Activated CD4-positive, alpha-beta T cell treated with anti-CD3 and anti-CD28 coated beads, Interleukin-2, amount 10 ng/mL, durations not matched to agents 7 days and 5 days (primary cell): ENCODE data around the gene GLE1. TPM values are rescaled to one million over a fixed set of nuclear protein-coding genes. Genes with fewer than 3 reads are reported as not detected.

Experiments used
- CTCF ChIA-PET: fragments of 350-600 bp; sonication (Branson Sonifier 250); formaldehyde crosslinking; loops from one replicate; lab custom pipeline; 2021; ENCODE audit warnings: antibody characterized with exemption; lab: Charles Lee
- POLR2A ChIA-PET: fragments of 350-600 bp; sonication (Branson Sonifier 250); formaldehyde crosslinking; loops from one replicate; lab custom pipeline; 2021; ENCODE audit warnings: antibody characterized with exemption; lab: Charles Lee
- DNase-seq: peaks from one replicate; pipeline ENCODE4 v3.0.0-alpha.2; 2020
- H3K27ac Mint-ChIP-seq: one replicate; pipeline ENCODE4 v1.8.0; 2021; ENCODE audit warnings: mild to moderate bottlenecking, moderate library complexity, mixed read lengths
- H3K27me3 Mint-ChIP-seq: one replicate; pipeline ENCODE4 v1.8.0; 2021; ENCODE audit warnings: mixed read lengths
- H3K36me3 Mint-ChIP-seq: one replicate; pipeline ENCODE4 v1.8.0; 2021; ENCODE audit warnings: low read depth, mixed read lengths
- H3K4me1 Mint-ChIP-seq: one replicate; pipeline ENCODE4 v1.8.0; 2021; ENCODE audit warnings: mixed read lengths
- H3K4me3 Mint-ChIP-seq: one replicate; pipeline ENCODE4 v1.8.0; 2021; ENCODE audit warnings: mild to moderate bottlenecking, moderate library complexity, mixed read lengths
- H3K9me3 Mint-ChIP-seq: one replicate; pipeline ENCODE4 v1.8.0; 2021; ENCODE audit warnings: mixed read lengths
- total RNA-seq, 2 experiments: library from RNA; stranded (reverse); gene quantifications; one replicate each; pipeline ENCODE4 v1.2.3, GENCODE V29; 2021

GLE1 gene
- total RNA-seq, 2 experiments from 2014 or later: 47.3 to 49.6 TPM

- H3K27me3 Mint-ChIP-seq: no peaks in the 10 kb centered on the region
Measured at GRCh38 chr9:128482186-128482585, 22.3 kb upstream of the GLE1 start.

GRCh38 chr9:128484686-128485413 is 19.7 kb upstream of the GLE1 start:
- Mint-ChIP-seq H3K9me3 (no peaks in the 10 kb centered on the region), H3K4me1 (no peaks in the 10 kb centered on the region), H3K4me3 (no peak overlapping the region), H3K36me3 (peaks cover 59% of the 10 kb centered on the region), H3K27ac (peak overlapping the region; percentile 61), H3K27me3 (no peaks in the 10 kb centered on the region)
- DNase-seq: no peak
- POLR2A ChIA-PET: no interaction called here
- CTCF ChIA-PET: no interaction called here

More at GRCh38 chr9:128482186-128482585, 22.3 kb upstream of the GLE1 start:
- H3K27ac Mint-ChIP-seq: no peak overlapping the region
- H3K4me1 Mint-ChIP-seq: no peaks in the 10 kb centered on the region
- ChIA-PET POLR2A (no interaction called here), CTCF (interaction anchor here (0.6 to 1.1 kb wide), 4 partner anchors 9 to 271 kb away, joined by 3 to 4 read pairs (median 4); no protein-coding TSS in a partner anchor)
- H3K4me3 Mint-ChIP-seq: no peak overlapping the region
- peaks cover 49% of the 10 kb centered on the region for H3K36me3 Mint-ChIP-seq
- DNase-seq: no peak
- H3K9me3 Mint-ChIP-seq: no peaks in the 10 kb centered on the region

- Mint-ChIP-seq H3K27ac (no peak overlapping the region), H3K27me3 (no peaks in the 10 kb centered on the region)
Measured at GRCh38 chr9:128485414-128485855, 19.1 kb upstream of the GLE1 start.

DNA sequence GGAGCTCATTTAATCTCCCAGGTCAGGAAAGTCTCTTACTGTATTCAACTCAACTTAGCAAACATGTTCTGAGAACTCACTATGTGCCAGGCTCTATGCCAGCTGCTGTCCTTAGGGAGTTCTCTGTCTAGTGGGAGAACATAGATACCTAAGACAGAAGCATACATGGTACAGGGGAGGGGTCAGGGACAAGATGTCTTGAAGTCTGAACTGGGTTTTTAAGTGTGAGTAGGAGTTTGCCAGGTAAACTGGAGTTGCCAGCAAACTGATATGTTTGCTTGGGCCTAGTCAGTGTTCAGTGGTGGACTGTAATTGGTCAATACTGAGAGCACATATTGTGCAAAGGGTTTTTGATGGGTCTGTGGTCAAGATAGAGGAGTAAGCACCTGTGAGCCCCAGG is 18.3 kb upstream of the GLE1 start:
- no peak for DNase-seq
- no peaks in the 10 kb centered on the region for H3K27me3 Mint-ChIP-seq
- no peaks in the 10 kb centered on the region for H3K9me3 Mint-ChIP-seq
- no peak overlapping the region for H3K27ac Mint-ChIP-seq
- ChIA-PET CTCF (interaction anchor here (0.6 to 2.1 kb wide), 2 partner anchors 12 to 169 kb away, joined by 3 to 6 read pairs; no protein-coding TSS in a partner anchor), POLR2A (no interaction called here)
- peaks cover 66% of the 10 kb centered on the region for H3K36me3 Mint-ChIP-seq
- H3K4me3 Mint-ChIP-seq: no peak overlapping the region
- no peaks in the 10 kb centered on the region for H3K4me1 Mint-ChIP-seq

More at GRCh38 chr9:128485414-128485855, 19.1 kb upstream of the GLE1 start:
- Mint-ChIP-seq H3K36me3 (peaks cover 63% of the 10 kb centered on the region), H3K4me3 (no peak overlapping the region), H3K4me1 (no peaks in the 10 kb centered on the region), H3K9me3 (no peaks in the 10 kb centered on the region)
- DNase-seq: no peak
- CTCF ChIA-PET: interaction anchor here (2.1 kb wide), 1 partner anchor 12 kb away, joined by 6 read pairs; no protein-coding TSS in a partner anchor
- POLR2A ChIA-PET: no interaction called here

DNA sequence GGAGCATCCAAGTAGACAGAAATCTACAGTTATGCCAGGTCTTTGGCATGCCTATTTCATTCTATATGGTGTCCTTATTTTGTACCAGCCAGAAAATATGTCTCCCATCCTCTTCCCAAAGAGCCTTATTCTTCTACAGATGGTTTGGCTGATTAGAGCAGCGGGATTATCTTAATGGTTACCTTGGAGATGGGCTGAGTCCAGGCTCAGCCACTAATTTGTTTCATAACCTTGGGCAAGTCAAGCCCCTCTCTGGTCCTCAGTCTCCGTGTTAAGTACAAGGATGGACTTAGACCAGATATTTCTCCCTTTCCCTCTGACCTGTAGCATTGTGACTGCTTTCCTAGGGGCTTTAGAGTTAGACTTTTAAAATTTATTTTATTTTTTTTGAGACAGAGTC is 11.1 kb upstream of the GLE1 start:
- CTCF ChIA-PET: interaction anchor here (1.0 kb wide), 1 partner anchor 12 kb away, joined by 3 read pairs; no protein-coding TSS in a partner anchor
- Mint-ChIP-seq H3K9me3 (no peaks in the 10 kb centered on the region), H3K27ac (no peak overlapping the region), H3K27me3 (no peaks in the 10 kb centered on the region), H3K4me1 (peaks cover 10% of the 10 kb centered on the region), H3K36me3 (peaks cover 51% of the 10 kb centered on the region), H3K4me3 (no peak overlapping the region)
- POLR2A ChIA-PET: no interaction called here
- no peak for DNase-seq

DNA sequence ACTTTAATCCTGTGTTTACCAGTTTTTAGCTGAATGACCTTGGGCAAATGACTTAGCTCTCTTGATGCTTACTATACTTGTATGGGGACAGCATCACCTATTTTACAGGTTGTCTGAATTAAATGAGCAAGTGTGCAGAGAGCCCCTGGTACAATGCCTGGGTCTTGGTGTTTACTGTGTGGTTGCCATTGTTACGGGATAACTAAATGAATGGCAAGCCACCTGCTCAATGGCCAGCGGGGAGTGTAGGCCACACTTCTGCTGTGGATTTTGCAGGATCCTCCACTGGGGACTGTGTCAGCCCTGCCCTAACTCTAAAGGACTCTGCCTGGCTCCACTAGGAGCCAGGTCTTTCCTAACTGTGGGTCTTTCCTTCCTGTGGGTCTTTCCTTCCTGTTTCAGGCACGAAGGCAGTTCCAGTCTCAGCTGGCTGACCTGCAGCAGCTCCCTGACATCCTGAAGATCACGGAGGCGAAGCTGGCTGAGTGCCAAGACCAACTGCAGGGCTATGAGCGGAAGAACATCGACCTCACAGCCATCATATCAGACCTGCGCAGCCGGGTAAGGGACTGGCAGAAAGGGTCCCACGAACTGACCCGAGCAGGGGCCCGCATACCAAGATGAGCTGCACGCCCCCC is 10.3 kb upstream of the GLE1 start:
- ChIA-PET POLR2A (no interaction called here), CTCF (interaction anchor here (0.8 to 1.0 kb wide), 2 partner anchors 11 to 16 kb away, joined by 3 read pairs; no protein-coding TSS in a partner anchor)
- no peak overlapping the region for H3K4me3 Mint-ChIP-seq
- no peaks in the 10 kb centered on the region for H3K27me3 Mint-ChIP-seq
- peak overlapping the region; percentile 6 for H3K27ac Mint-ChIP-seq
- peak; percentile 25 for DNase-seq
- H3K9me3 Mint-ChIP-seq: no peaks in the 10 kb centered on the region
- peaks cover 44% of the 10 kb centered on the region for H3K36me3 Mint-ChIP-seq
- H3K4me1 Mint-ChIP-seq: peaks cover 10% of the 10 kb centered on the region

- Mint-ChIP-seq H3K27me3 (no peaks in the 10 kb centered on the region), H3K4me1 (peaks cover 10% of the 10 kb centered on the region), H3K36me3 (peaks cover 43% of the 10 kb centered on the region), H3K9me3 (no peaks in the 10 kb centered on the region), H3K27ac (peak overlapping the region; percentile 6), H3K4me3 (no peak overlapping the region)
- no peak for DNase-seq
- ChIA-PET CTCF (interaction anchor here (0.8 kb wide), 1 partner anchor 17 kb away, joined by 3 read pairs; no protein-coding TSS in a partner anchor), POLR2A (no interaction called here)
Measured at GRCh38 chr9:128494746-128495129, 9.8 kb upstream of the GLE1 start.

DNA sequence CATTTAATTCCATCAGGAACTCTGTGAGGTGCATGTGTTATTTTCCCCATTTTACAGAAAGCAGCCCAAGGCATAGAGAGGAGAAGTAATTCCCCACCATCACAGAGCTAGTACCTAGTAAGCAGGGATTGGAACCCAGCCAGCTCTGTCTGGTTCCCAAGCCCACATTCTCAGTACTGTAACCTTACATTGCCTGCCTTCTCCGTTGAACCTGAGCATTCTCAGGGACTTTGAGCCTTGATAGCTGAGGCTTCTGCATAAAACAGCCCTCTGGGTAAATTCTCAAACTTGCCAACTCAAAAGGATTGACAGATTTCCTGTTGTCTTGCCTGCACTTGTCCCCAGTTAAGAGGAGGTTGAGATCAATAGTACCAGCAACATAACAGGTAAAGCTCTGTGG is 9.2 kb upstream of the GLE1 start:
- H3K27me3 Mint-ChIP-seq: no peaks in the 10 kb centered on the region
- no peak for DNase-seq
- H3K4me1 Mint-ChIP-seq: peaks cover 10% of the 10 kb centered on the region
- peak overlapping the region; percentile 11 for H3K27ac Mint-ChIP-seq
- peaks cover 42% of the 10 kb centered on the region for H3K36me3 Mint-ChIP-seq
- H3K9me3 Mint-ChIP-seq: no peaks in the 10 kb centered on the region
- no peak overlapping the region for H3K4me3 Mint-ChIP-seq
- POLR2A ChIA-PET: no interaction called here
- CTCF ChIA-PET: interaction anchor here (1.2 kb wide), 2 partner anchors 17 to 27 kb away, joined by 3 read pairs; no protein-coding TSS in a partner anchor

DNA sequence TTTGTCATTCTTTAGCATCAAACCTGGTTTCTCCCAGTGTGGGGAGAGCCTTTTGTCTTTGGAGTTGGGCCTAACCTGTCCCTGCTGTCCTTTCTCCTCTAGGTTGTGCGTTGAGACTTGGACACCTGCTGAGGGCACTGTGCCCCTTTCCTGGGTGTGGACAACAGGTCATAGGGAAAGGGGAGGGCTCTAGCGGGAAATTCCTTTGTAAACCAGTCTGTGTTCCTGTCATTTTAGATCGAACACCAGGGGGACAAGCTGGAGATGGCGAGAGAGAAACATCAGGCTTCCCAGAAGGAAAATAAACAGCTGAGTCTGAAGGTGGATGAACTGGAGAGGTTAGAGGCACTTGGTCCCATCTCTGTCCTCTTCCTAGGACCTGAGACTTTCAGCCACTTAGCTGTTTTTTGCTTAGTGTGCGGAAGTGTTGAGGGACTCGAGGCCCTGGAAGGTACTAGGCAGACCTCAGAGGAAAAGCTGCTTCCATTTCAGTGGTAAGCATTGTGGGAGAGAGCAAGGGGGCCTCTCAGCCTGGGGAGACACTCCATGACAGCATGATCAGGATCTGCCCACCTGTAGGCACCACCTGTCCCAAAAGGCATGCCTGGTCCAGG is 8.6 kb upstream of the GLE1 start:
- H3K27ac Mint-ChIP-seq: peak overlapping the region; percentile 11
- peaks cover 45% of the 10 kb centered on the region for H3K36me3 Mint-ChIP-seq
- peaks cover 10% of the 10 kb centered on the region for H3K4me1 Mint-ChIP-seq
- no peaks in the 10 kb centered on the region for H3K9me3 Mint-ChIP-seq
- no peak overlapping the region for H3K4me3 Mint-ChIP-seq
- H3K27me3 Mint-ChIP-seq: no peaks in the 10 kb centered on the region
- DNase-seq: no peak
- CTCF ChIA-PET: interaction anchor here (1.2 kb wide), 2 partner anchors 16 to 27 kb away, joined by 3 read pairs; no protein-coding TSS in a partner anchor
- POLR2A ChIA-PET: no interaction called here

- no peaks in the 10 kb centered on the region for H3K9me3 Mint-ChIP-seq
- ChIA-PET CTCF (interaction anchor here (1.3 kb wide), 2 partner anchors 12 to 20 kb away, joined by 3 to 6 read pairs; no protein-coding TSS in a partner anchor), POLR2A (no interaction called here)
- no peak overlapping the region for H3K27ac Mint-ChIP-seq
- peaks cover 10% of the 10 kb centered on the region for H3K4me1 Mint-ChIP-seq
- no peaks in the 10 kb centered on the region for H3K27me3 Mint-ChIP-seq
- peaks cover 40% of the 10 kb centered on the region for H3K36me3 Mint-ChIP-seq
- no peak for DNase-seq
- H3K4me3 Mint-ChIP-seq: no peak overlapping the region
Measured at GRCh38 chr9:128497824-128498610, 6.5 kb upstream of the GLE1 start.

- Mint-ChIP-seq H3K27ac (no peak overlapping the region), H3K36me3 (peaks cover 37% of the 10 kb centered on the region), H3K4me3 (no peak overlapping the region), H3K9me3 (no peaks in the 10 kb centered on the region), H3K4me1 (peaks cover 13% of the 10 kb centered on the region), H3K27me3 (no peaks in the 10 kb centered on the region)
- ChIA-PET CTCF (interaction anchor here (1.3 kb wide), 1 partner anchor 21 kb away, joined by 3 read pairs; no protein-coding TSS in a partner anchor), POLR2A (no interaction called here)
- no peak for DNase-seq
Measured at GRCh38 chr9:128498911-128499310, 5.6 kb upstream of the GLE1 start.

GRCh38 chr9:128499920-128500319 is 4.6 kb upstream of the GLE1 start:
- Mint-ChIP-seq H3K4me1 (peaks cover 12% of the 10 kb centered on the region), H3K27ac (no peak overlapping the region), H3K27me3 (no peaks in the 10 kb centered on the region), H3K36me3 (peaks cover 34% of the 10 kb centered on the region), H3K4me3 (no peak overlapping the region), H3K9me3 (no peaks in the 10 kb centered on the region)
- CTCF ChIA-PET: interaction anchor here (0.6 to 1.3 kb wide), 2 partner anchors 111 to 202 kb away, joined by 3 read pairs; no protein-coding TSS in a partner anchor
- POLR2A ChIA-PET: no interaction called here
- no peak for DNase-seq
